Naive B cell (primary cell): ENCODE results near the gene MTHFSD. TPM values are rescaled to one million over a fixed set of nuclear protein-coding genes. Genes with fewer than 3 reads are reported as not detected.

ENCODE experiments used
- ATAC-seq, 2 donors: fragments of 150-1000 bp; cut with Tn5 transposase; 2 replicates each; pipeline ENCODE4 v1.10.0; 2021; ENCODE audit warnings: low read depth in 2 of 2, mild to moderate bottlenecking in 2 of 2, moderate library complexity in 2 of 2
- DNase-seq: peaks from one replicate; pipeline ENCODE4 v3.0.0; 2022
- H3K27ac Mint-ChIP-seq, 6 donors: one replicate each; pipeline ENCODE4 v1.8.0; 2020 to 2022; ENCODE audit warnings: mild to moderate bottlenecking in 6 of 6, mixed read lengths in 6 of 6, moderate library complexity in 5 of 6, inconsistent platforms in 2 of 6
- H3K27me3 Mint-ChIP-seq, 3 donors: one replicate each; pipeline ENCODE4 v1.8.0; 2021 to 2022; ENCODE audit warnings: mixed read lengths in 3 of 3, mild to moderate bottlenecking in 1 of 3
- H3K36me3 Mint-ChIP-seq, 2 donors: one replicate each; pipeline ENCODE4 v1.8.0; 2020 to 2022; ENCODE audit warnings: mixed read lengths in 2 of 2, inconsistent platforms in 1 of 2, mild to moderate bottlenecking in 1 of 2
- H3K4me1 Mint-ChIP-seq, 3 donors: one replicate each; pipeline ENCODE4 v1.8.0; 2020 to 2022; ENCODE audit warnings: mixed read lengths in 3 of 3, inconsistent platforms in 1 of 3, mild to moderate bottlenecking in 1 of 3, moderate library complexity in 1 of 3
- H3K4me3 Mint-ChIP-seq, 8 donors: one replicate each; pipeline ENCODE4 v1.8.0; 2020 to 2022; ENCODE audit warnings: mild to moderate bottlenecking in 8 of 8, mixed read lengths in 8 of 8, moderate library complexity in 8 of 8, inconsistent platforms in 2 of 8
- H3K9me3 Mint-ChIP-seq, 7 donors: one replicate each; pipeline ENCODE4 v1.8.0; 2020 to 2022; ENCODE audit warnings: mixed read lengths in 7 of 7, mild to moderate bottlenecking in 5 of 7, inconsistent platforms in 2 of 7, moderate library complexity in 1 of 7
- polyA plus RNA-seq, 6 donors: library from polyadenylated mRNA; unstranded; fragments of 300-500 nt; fragmentation: Illumina TruSeq; gene quantifications; one replicate each; pipeline ENCODE4 v1.2.3, GENCODE V29; 2021; ENCODE audit warnings: low read depth in 6 of 6

Gene MTHFSD
- polyA plus RNA-seq, 6 donors from 2014 or later, result 5.6 to 18.6 (median 16.6) TPM

- H3K4me3 Mint-ChIP-seq, result peak overlapping the region in 2 of 8 donors; percentile 4 to 56
These were observed 56.8 kb downstream of the MTHFSD start for GRCh38 chr16:86498155-86498670.

DNA sequence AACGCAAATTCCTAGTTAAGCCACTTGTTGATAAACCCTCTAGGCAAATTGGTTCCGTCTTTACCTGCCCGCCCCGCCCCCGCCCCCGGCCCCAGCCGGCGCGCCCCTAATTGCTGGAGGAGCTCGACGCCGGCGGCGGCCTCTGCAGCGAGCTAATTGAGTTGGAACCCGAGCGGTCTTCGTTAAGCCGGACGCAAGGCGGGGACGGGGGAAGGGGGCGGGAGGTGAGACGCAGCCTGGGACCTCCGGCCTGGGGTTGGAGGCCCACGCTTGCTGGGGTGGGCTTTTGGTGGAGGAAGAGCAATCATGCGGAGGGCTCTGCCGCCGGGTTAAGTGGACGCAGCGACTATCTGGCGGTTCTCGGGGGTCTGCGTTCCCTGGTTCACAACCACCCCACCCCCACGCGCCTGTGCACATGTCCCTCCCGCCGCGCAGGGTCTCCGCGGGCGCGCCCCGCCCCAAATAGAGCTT is 57.4 kb downstream of the MTHFSD start:
- peaks cover 57 to 78% (median 68%) of the 10 kb centered on the region in 3 donors for H3K27me3 Mint-ChIP-seq

More at GRCh38 chr16:86498155-86498670, 56.8 kb downstream of the MTHFSD start:
- Mint-ChIP-seq H3K27me3 (peaks cover 59 to 78% (median 69%) of the 10 kb centered on the region in 3 donors), H3K9me3 (peaks cover 0 to 2% (median 0%) of the 10 kb centered on the region in 7 donors), H3K4me1 (peaks cover 0 to 13% (median 4%) of the 10 kb centered on the region in 3 donors), H3K36me3 (no peaks in the 10 kb centered on the region), H3K27ac (peak overlapping the region in 3 of 6 donors; percentile 38 to 97 (median 79))
- ATAC-seq (no peak), DNase-seq (no peak)

GRCh38 chr16:86496929-86497461 is 58.0 kb downstream of the MTHFSD start:
- Mint-ChIP-seq H3K4me3 (peak overlapping the region in 3 of 8 donors; percentile 39 to 81 (median 43)), H3K9me3 (peaks cover 0 to 2% (median 0%) of the 10 kb centered on the region in 7 donors), H3K27me3 (peaks cover 57 to 78% (median 68%) of the 10 kb centered on the region in 3 donors), H3K36me3 (no peaks in the 10 kb centered on the region), H3K4me1 (peaks cover 0 to 13% (median 3%) of the 10 kb centered on the region in 3 donors), H3K27ac (peak overlapping the region in 3 of 6 donors; percentile 86 to 94 (median 93))
- ATAC-seq (no peak), DNase-seq (no peak)

More for the DNA sequence above, 57.4 kb downstream of the MTHFSD start:
- H3K4me1 Mint-ChIP-seq, result peaks cover 0 to 13% (median 4%) of the 10 kb centered on the region in 3 donors
- peaks cover 0 to 2% (median 0%) of the 10 kb centered on the region in 7 donors for H3K9me3 Mint-ChIP-seq
- no peak for ATAC-seq
- no peak overlapping the region for H3K4me3 Mint-ChIP-seq
- no peaks in the 10 kb centered on the region for H3K36me3 Mint-ChIP-seq
- peak overlapping the region in 3 of 6 donors; percentile 76 to 97 (median 79) for H3K27ac Mint-ChIP-seq
- DNase-seq, result no peak

GRCh38 chr16:86496262-86496928 is 58.6 kb downstream of the MTHFSD start:
- Mint-ChIP-seq H3K27me3 (peaks cover 58 to 78% (median 68%) of the 10 kb centered on the region in 3 donors), H3K4me3 (peak overlapping the region in 6 of 8 donors; percentile 23 to 81 (median 44)), H3K9me3 (peaks cover 0 to 2% (median 0%) of the 10 kb centered on the region in 7 donors), H3K27ac (peak overlapping the region in 3 of 6 donors; percentile 86 to 94 (median 93)), H3K4me1 (peaks cover 0 to 13% (median 0%) of the 10 kb centered on the region in 3 donors), H3K36me3 (no peaks in the 10 kb centered on the region)
- DNase-seq (no peak), ATAC-seq (no peak)

DNA sequence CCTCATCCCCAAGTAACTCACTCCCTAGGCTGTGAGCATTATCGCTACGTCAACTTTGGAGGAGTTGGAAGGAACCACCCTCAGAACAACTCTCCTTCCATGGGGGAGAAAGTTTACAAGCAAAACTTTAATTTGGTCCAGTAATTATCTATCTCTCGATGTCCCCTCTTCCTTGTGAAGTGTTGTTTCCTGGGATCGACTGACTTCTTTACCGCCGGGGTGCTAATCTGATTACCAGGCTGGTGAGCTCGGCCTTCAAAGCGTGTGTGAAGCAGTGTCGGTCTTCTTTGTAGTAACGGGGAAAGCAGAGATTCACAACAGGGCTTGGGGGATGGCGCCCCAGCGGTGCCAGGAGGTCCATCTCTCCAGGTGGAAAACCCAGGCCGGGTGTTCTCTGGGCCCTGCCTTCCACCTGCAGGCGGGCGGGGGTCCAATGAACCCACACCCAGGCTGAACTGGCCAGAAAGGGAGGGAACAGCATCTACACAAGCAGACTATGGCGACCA is 59.2 kb downstream of the MTHFSD start:
- ATAC-seq (no peak), DNase-seq (no peak)
- peak overlapping the region in 3 of 6 donors; percentile 49 to 94 (median 71) for H3K27ac Mint-ChIP-seq
- no peaks in the 10 kb centered on the region for H3K36me3 Mint-ChIP-seq
- peaks cover 59 to 78% (median 68%) of the 10 kb centered on the region in 3 donors for H3K27me3 Mint-ChIP-seq
- peaks cover 0 to 13% (median 0%) of the 10 kb centered on the region in 3 donors for H3K4me1 Mint-ChIP-seq
- peak overlapping the region in 4 of 8 donors; percentile 21 to 44 (median 36) for H3K4me3 Mint-ChIP-seq
- no peaks in the 10 kb centered on the region for H3K9me3 Mint-ChIP-seq

DNA sequence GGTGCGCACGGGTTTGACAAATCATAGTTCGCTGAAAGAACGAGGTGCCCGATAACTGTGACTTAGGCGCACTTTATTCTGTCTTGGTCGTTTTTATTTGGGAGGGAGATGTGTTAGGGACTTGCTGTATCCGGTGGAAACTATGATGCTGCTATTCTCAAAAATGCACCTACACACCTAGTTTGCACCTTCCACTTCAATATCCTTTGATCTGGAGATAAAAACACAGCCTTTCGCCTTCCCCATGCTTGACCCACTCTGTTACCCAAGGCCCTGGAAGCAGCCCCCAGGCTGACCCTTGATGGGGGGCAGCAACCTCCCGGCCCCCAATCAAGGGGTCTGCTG is 59.7 kb downstream of the MTHFSD start:
- peaks cover 0 to 13% (median 0%) of the 10 kb centered on the region in 3 donors for H3K4me1 Mint-ChIP-seq
- DNase-seq (no peak), ATAC-seq (no peak)
- peaks cover 60 to 78% (median 68%) of the 10 kb centered on the region in 3 donors for H3K27me3 Mint-ChIP-seq
- H3K36me3 Mint-ChIP-seq, result no peaks in the 10 kb centered on the region
- H3K27ac Mint-ChIP-seq, result peak overlapping the region in 2 of 6 donors; percentile 49 to 71
- H3K9me3 Mint-ChIP-seq, result no peaks in the 10 kb centered on the region
- peak overlapping the region in 2 of 8 donors; percentile 21 to 44 for H3K4me3 Mint-ChIP-seq

DNA sequence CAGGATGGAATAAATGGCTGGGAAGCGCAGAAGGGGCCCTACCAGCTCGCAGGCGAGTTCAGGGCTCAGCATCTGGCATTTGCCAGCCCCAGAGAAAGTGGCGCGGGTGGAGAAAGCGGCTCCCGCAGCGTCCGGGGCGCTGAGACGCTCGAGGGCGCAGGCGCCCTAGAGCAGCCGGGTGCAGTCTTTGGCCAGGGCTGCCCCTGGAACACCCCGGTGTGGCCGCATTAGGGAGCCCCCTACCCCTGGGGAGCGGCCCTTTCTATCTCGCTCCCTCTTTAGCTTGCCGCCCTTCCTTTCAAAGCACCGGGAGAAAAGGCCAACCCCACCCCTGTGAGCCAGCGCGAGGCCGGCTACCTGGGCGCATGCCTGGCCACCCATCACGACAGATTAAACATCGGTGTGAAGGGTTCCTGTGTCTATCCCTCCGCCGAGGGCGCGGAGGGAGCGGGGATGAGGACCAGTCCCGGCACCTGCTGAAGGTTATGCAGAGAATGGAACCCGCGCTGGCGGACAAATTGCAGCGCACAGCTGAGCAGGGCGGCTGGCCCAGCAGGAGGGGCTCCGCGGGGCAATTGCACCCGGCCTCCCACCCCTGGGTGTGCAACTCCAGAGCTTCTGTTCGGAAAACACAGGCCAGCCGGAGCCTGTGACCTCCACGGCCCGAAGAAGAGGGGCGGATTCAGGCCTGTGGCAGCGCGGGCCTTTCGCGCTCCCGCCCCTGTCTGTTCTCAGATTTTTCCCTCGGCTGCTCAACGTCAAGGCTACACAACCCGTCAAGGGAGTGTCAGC is 60.3 kb downstream of the MTHFSD start:
- H3K27me3 Mint-ChIP-seq, result peaks cover 62 to 83% (median 68%) of the 10 kb centered on the region in 3 donors
- no peaks in the 10 kb centered on the region for H3K9me3 Mint-ChIP-seq
- peaks cover 0 to 13% (median 0%) of the 10 kb centered on the region in 3 donors for H3K4me1 Mint-ChIP-seq
- no peak for DNase-seq
- no peak for ATAC-seq
- no peaks in the 10 kb centered on the region for H3K36me3 Mint-ChIP-seq
- peak overlapping the region in 2 of 8 donors; percentile 4 to 57 for H3K4me3 Mint-ChIP-seq
- H3K27ac Mint-ChIP-seq, result peak overlapping the region in 1 of 6 donors; percentile 49

GRCh38 chr16:86494039-86494564 is 60.9 kb downstream of the MTHFSD start:
- Mint-ChIP-seq H3K4me1 (peaks cover 0 to 13% (median 0%) of the 10 kb centered on the region in 3 donors), H3K36me3 (no peaks in the 10 kb centered on the region), H3K27me3 (peaks cover 62 to 83% (median 68%) of the 10 kb centered on the region in 3 donors), H3K9me3 (no peaks in the 10 kb centered on the region), H3K27ac (peak overlapping the region in 2 of 6 donors; percentile 63 to 88), H3K4me3 (peak overlapping the region in 2 of 8 donors; percentile 4 to 57)
- ATAC-seq (no peak), DNase-seq (no peak)

- ATAC-seq (no peak), DNase-seq (no peak)
- Mint-ChIP-seq H3K36me3 (no peaks in the 10 kb centered on the region), H3K27ac (no peak overlapping the region), H3K9me3 (no peaks in the 10 kb centered on the region), H3K27me3 (peaks cover 69 to 89% (median 73%) of the 10 kb centered on the region in 3 donors), H3K4me1 (peaks cover 0 to 13% (median 0%) of the 10 kb centered on the region in 3 donors), H3K4me3 (no peak overlapping the region)
These were observed 61.9 kb downstream of the MTHFSD start for GRCh38 chr16:86492961-86493629.

- ATAC-seq, result no peak
- no peak overlapping the region for H3K27ac Mint-ChIP-seq
- H3K27me3 Mint-ChIP-seq, result peaks cover 72 to 93% (median 77%) of the 10 kb centered on the region in 3 donors
- H3K4me3 Mint-ChIP-seq, result peak overlapping the region in 1 of 8 donors; percentile 73
- peaks cover 0 to 13% (median 0%) of the 10 kb centered on the region in 3 donors for H3K4me1 Mint-ChIP-seq
- H3K36me3 Mint-ChIP-seq, result no peaks in the 10 kb centered on the region
- H3K9me3 Mint-ChIP-seq, result no peaks in the 10 kb centered on the region
- no peak for DNase-seq
These were observed 62.6 kb downstream of the MTHFSD start for GRCh38 chr16:86492267-86492960.

GRCh38 chr16:86491640-86492023 is 63.4 kb downstream of the MTHFSD start:
- Mint-ChIP-seq H3K4me3 (no peak overlapping the region), H3K4me1 (peaks cover 0 to 9% (median 0%) of the 10 kb centered on the region in 3 donors), H3K36me3 (no peaks in the 10 kb centered on the region), H3K9me3 (no peaks in the 10 kb centered on the region), H3K27me3 (peaks cover 72 to 91% (median 80%) of the 10 kb centered on the region in 3 donors), H3K27ac (peak overlapping the region in 1 of 6 donors; percentile 43)
- ATAC-seq (no peak), DNase-seq (no peak)
